ENCODE results near the gene HLA-DQB1. TPM values are rescaled to one million over a fixed set of nuclear protein-coding genes. Genes with fewer than 3 reads are reported as not detected.
"Not testable (repeated sequence)": the region's sequence is repeated elsewhere in the genome, so short reads cannot be mapped to it uniquely, and the experiment has no call there.

HLA-DQB1 gene
- total RNA-seq, result 10 to 100 TPM in 1 of 2 donors, 1 to 10 TPM in 1; 4.6 to 15.3 TPM
- long read RNA-seq, partial matches to known transcripts, result 0 of 4 reads
- long read RNA-seq, other reads (novel, unspliced or antisense), result 0 of 4 reads

DNA sequence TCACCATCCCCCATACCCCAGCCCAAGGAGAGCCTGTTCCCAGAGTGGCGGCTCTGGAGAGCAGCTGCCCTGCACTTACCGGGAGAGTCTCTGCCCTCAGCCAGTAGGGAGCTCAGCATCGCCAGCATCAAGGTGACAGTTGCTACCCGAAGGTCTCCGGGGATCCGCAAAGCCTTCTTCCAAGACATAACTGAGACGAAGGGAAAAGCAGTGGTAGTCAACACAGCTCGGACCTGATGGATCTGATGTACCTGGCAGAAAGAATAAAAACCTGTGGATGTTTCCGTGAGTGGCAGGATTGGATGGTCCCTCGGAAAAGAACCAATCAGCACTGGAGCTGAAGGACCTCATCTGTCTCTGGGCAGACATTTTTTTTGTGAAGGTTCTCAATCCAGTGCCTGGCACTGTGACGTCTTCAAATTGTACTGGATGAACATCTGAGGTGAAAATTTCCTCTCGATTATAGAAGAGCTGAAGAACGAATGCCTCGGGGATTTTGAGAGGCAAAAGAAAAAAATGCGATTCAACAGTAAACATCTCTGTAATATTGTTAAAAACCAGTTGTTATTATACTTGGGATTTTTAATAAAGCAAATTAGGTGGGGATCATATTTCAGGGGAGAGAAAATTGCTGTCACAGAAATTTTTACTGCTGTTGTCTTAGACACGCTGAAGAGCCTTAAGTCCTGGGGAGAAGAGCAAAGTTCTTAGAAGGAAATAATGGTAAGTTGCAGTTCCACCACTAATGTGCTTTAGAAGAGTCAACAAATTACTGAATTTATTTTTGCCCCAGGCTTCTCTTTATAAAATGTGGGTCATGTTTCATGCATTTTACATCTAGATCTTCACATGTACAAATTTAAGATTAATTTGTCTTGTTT lies at the start of gene HLA-DQB1:
Gene HLA-DQB1 (minus strand): TSS at position 238 of the 881 bp plus-strand sequence. CDS start 50 bp downstream, at position 188.
- intact Hi-C loops (cut with DNase I), result loop anchor here in 1 of 2 donors (5.0 kb wide), 1 partner anchor 96 kb away; the partner anchor contains the start of gene HLA-DQB2
- peak; percentile 86 to 87 for ATAC-seq
- DNase-seq, result peak; percentile 23

- intact Hi-C loops (cut with DNase I), result no loop called here
- DNase-seq, result no peak
- ATAC-seq, result no peak
Observed at GRCh38 chr6:32713241-32713640, 46.8 kb upstream of the HLA-DQB1 start.

GRCh38 chr6:32709625-32710024 lies 43.2 kb upstream of the HLA-DQB1 start:
- intact Hi-C loops (cut with DNase I), result no loop called here
- no peak for DNase-seq
- ATAC-seq, result no peak

DNA sequence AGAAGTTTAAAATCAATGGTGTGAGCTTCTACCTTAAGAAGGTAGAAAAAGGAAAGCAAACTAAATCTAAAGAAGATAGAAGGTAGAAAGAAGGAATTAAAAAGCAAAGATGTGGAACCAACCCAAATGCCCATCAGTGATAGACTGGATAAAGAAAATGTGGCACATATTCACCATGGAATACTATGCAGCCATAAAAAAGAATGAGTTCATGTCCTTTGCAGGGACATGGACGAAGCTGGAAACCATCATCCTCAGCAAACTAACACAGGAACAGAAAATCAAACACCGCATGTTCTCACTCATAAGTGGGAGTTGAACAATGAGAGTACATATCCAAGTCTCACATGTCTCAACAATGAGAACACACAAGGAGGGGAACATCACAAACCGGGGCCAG lies 38.7 kb upstream of the HLA-DQB1 start:
- intact Hi-C loops (cut with DNase I); DNase-seq; ATAC-seq: not testable (repeated sequence)

- intact Hi-C loops (cut with DNase I), result loop anchor here (5.0 kb wide), 3 partner anchors 84 to 286 kb away; no protein-coding TSS in a partner anchor
- DNase-seq (no peak), ATAC-seq (no peak)
Observed at GRCh38 chr6:32703347-32703746, 36.9 kb upstream of the HLA-DQB1 start.

GRCh38 chr6:32700391-32701040 lies 34.1 kb upstream of the HLA-DQB1 start:
- ATAC-seq, result peak; percentile 78 to 81
- intact Hi-C loops (cut with DNase I), result loop anchor here (2.0 to 5.0 kb wide), 4 partner anchors 87 to 286 kb away; no protein-coding TSS in a partner anchor
- peak; percentile 18 for DNase-seq

- no peak for DNase-seq
- intact Hi-C loops (cut with DNase I), result loop anchor here (5.0 to 10.0 kb wide), 2 partner anchors 265 to 452 kb away; no protein-coding TSS in a partner anchor
- ATAC-seq, result no peak
Observed at GRCh38 chr6:32697031-32697430, 30.6 kb upstream of the HLA-DQB1 start.

- intact Hi-C loops (cut with DNase I), result loop anchor here in 1 of 2 donors (10.0 kb wide), 1 partner anchor 447 kb away; no protein-coding TSS in a partner anchor
- ATAC-seq, result no peak
- peak; percentile 22 for DNase-seq
Observed at GRCh38 chr6:32692019-32692418, 25.6 kb upstream of the HLA-DQB1 start.

DNA sequence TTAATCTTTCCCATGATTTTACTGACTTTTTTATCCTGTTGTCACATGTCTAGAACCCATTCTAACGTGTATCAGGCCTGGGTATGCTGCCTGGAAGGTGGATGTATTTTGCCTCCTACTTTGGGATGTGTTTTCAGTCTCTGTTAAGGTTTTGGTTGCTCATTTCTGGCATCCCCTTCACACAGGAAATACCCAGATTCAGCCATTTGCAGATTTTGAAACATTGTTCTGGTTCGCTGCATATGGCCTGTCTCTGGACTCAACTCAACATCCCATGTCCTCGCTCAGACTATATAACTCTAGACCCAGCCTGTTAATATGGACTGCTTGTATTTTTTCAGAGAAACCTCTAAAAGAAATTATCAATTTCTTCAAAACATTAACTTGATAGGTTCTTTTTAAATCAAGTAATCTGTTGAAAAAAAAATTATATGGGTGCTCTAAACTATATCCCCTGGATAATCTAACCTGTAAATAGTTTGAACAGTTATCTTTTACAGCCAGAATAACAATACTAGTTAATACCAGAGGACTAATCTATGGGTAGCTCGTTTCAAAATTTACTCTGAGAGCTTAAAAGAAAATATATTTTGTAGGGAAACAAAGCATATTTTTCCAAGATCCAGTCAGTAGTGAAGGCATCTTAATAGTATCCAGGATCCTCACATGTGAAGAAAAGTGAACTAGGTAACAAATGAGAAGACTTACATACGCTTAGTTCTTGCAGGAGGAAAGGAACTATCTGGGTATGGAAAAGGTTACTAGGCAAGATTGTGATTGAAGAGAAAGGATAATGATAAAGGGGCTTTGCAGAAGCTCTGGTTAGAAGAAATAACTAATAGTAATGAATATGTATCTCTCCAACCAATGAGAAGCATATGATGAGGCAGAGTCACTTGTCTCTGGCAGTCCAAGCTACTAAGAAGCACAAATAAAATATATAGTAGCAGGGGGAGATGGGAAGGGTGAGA lies 23.4 kb upstream of the HLA-DQB1 start:
- no peak for ATAC-seq
- intact Hi-C loops (cut with DNase I), result loop anchor here in 1 of 2 donors (10.0 kb wide), 1 partner anchor 445 kb away; no protein-coding TSS in a partner anchor
- no peak for DNase-seq

DNA sequence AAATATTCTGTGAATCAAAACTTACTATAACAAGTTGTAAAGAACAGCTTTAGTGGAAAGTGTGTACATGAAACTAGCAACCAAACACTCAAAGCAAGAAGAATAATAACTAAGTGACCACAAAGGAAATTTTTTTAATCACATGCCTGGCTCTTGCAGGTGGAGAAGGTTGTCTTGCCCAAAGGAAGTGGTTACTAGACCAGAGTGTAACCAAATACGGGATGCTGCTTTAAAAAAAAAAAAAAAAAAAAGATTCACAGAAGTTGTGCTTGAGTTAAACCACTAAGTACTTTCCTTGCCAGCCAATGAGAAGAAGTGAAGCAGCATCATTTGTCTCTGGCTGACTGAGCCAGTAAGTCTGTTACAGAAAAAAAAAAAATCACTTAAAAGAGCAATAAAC lies 19.1 kb upstream of the HLA-DQB1 start:
- DNase-seq, result no peak
- intact Hi-C loops (cut with DNase I), result no loop called here
- ATAC-seq, result peak in 1 of 2 donors; percentile 67

DNA sequence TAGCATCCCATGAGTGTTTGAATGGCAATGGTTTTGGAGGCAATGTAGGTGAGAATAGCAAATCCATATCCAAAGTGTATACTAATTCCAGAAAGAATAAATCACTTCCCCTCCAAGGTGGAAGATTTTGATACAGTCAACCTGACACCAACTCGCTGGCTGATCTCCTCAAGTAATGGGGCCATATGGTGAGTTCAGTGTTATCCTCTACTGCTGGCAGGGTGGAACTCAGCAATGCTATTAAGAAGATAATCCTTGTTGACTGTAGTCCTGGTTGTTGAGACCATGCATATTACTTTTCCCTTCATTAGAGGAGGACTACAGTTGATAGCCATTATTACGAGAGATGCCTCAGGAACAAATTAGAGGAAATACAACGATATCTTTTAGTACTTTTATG lies 17.8 kb upstream of the HLA-DQB1 start:
- ATAC-seq, result no peak
- intact Hi-C loops (cut with DNase I), result no loop called here
- no peak for DNase-seq

GRCh38 chr6:32680055-32680454 lies 13.6 kb upstream of the HLA-DQB1 start:
- ATAC-seq (no peak), DNase-seq (no peak)
- intact Hi-C loops (cut with DNase I), result no loop called here

GRCh38 chr6:32679492-32679891 lies 13.0 kb upstream of the HLA-DQB1 start:
- DNase-seq (no peak), ATAC-seq (no peak)
- intact Hi-C loops (cut with DNase I), result no loop called here

DNA sequence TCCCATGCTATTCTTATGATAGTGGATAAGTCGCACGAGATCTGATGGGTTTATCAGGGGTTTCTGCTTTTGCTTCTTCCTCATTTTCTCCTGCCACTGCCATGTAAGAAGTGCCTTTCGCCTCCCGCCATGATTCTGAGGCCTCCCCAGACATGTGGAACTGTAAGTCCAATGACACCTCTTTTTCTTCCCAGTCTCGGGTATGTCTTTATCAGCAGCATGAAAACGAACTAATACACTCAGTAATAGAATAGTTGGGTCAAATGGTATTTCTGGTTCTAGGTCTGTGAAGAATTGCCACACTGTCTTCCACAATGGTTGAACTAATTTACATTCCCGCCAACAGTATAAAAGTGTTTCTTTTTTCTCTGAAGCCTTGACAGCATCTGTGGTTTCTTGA lies 7.7 kb upstream of the HLA-DQB1 start:
- ATAC-seq; intact Hi-C loops (cut with DNase I); DNase-seq: not testable (repeated sequence)

DNA sequence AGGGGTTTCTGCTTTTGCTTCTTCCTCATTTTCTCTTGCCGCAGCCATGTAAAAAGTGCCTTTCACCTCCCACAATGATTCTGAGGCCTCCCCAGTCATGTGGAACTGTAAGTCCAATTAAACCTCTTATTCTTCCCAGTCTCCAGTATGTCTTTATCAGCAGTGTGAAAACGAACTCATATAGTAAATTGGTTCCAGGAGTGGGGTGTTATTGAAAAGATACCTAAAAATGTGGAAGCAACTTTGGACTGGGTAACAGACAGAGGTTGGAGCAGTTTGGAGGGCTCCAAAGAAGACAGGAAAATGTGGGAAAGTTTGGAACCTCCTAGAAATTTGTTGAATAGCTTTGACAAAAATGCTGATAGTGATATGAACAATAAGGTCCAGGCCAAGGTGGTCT lies 5.5 kb upstream of the HLA-DQB1 start:
- intact Hi-C loops (cut with DNase I); ATAC-seq: not testable (repeated sequence)

GRCh38 chr6:32669893-32670292 lies 3.4 kb upstream of the HLA-DQB1 start:
- intact Hi-C loops (cut with DNase I), result loop anchor here in 1 of 2 donors (5.0 kb wide), 1 partner anchor 92 kb away; the partner anchor contains the start of gene HLA-DQB2
- DNase-seq, result no peak
- no peak for ATAC-seq

More for the DNA sequence above, 5.5 kb upstream of the HLA-DQB1 start:
- DNase-seq, result not testable (repeated sequence)

DNA sequence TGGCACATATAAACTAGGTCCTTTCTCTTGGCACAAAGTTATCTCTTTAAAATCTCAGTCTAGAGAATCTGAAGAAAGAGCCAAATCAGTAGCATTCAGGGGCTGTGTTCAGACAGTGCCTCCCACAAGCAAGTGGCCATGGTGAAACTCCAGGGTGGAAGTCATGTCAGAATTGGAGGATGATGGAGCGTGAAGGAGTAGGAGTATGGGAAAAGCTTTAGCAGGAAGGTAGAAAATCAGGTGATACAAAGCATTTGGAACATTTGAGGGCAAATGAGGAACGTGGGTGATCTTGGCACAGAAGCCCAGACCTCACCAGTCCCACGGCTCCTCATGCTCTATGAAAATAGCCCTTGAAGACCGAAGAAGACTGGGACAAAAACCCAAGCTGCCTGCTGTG lies 2.8 kb upstream of the HLA-DQB1 start:
- DNase-seq (no peak), ATAC-seq (no peak)
- intact Hi-C loops (cut with DNase I), result loop anchor here in 1 of 2 donors (5.0 kb wide), 1 partner anchor 93 kb away; the partner anchor contains the start of gene HLA-DQB2

- ATAC-seq (peak; percentile 79 to 88), DNase-seq (peak; percentile 28)
Observed at GRCh38 chr6:32668226-32668747, 1.8 kb upstream of the HLA-DQB1 start.

More at GRCh38 chr6:32668226-32668747, 1.8 kb upstream of the HLA-DQB1 start:
- intact Hi-C loops (cut with DNase I), result loop anchor here in 1 of 2 donors (5.0 kb wide), 1 partner anchor 94 kb away; the partner anchor contains the start of gene HLA-DQB2
